A673 (cell line): Measurements from ENCODE around the gene KRTAP5-10.

Experiments
- EZH2 ChIP-seq: fragments of 200-600 bp; sonication (generic); IDR thresholded peaks from 2 replicates; pipeline ENCODE4 v1.6.1; 2017; ENCODE audit warnings: borderline replicate concordance, low read depth, mild to moderate bottlenecking, mixed read lengths, antibody characterized with exemption, low read length; ENCODE audit not compliant: poor library complexity, severe bottlenecking
- TF ChIP-seq, protein P1 (sequence below): fragments of 300-800, 200-600 bp; sonication (generic); conservative IDR thresholded peaks from 2 replicates; pipeline ENCODE4 v1.5.1; 2017; ENCODE audit warnings: low read depth, mild to moderate bottlenecking, antibody characterized with exemption, low read length, moderate library complexity, mixed read lengths

DNA sequence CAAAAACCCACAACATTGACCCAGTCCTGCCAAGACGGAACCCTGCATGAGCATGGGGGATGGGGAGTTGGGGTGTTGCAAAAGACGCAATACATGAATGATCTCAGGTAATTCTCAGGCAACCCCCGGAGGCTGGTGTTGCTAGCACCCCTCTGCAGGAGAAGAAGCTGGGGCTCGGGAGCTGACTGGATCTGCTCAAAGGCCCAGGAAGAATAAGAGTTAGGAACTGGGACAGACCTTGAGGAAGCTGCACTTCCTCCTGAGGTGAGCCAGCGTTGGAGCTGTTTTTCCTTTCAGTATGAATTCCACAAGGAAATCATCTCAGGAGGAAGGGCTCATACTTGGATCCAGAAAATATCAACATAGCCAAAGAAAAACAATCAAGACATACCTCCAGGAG lies 17.2 kb upstream of the KRTAP5-10 start, which contains the start of gene KRTAP5-9:
- TF ChIP-seq, protein P1, sequence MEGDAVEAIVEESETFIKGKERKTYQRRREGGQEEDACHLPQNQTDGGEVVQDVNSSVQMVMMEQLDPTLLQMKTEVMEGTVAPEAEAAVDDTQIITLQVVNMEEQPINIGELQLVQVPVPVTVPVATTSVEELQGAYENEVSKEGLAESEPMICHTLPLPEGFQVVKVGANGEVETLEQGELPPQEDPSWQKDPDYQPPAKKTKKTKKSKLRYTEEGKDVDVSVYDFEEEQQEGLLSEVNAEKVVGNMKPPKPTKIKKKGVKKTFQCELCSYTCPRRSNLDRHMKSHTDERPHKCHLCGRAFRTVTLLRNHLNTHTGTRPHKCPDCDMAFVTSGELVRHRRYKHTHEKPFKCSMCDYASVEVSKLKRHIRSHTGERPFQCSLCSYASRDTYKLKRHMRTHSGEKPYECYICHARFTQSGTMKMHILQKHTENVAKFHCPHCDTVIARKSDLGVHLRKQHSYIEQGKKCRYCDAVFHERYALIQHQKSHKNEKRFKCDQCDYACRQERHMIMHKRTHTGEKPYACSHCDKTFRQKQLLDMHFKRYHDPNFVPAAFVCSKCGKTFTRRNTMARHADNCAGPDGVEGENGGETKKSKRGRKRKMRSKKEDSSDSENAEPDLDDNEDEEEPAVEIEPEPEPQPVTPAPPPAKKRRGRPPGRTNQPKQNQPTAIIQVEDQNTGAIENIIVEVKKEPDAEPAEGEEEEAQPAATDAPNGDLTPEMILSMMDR, result no peak
- no peak for TF ChIP-seq EZH2
